Bone marrow (tissue), 2 donors: Measurements from ENCODE around the gene CLEC3B.
"Not testable (repeated sequence)": the region's sequence is repeated elsewhere in the genome, so short reads cannot be mapped to it uniquely, and the experiment has no call there.

Experiments used
- DNase-seq, 2 donors: peaks; one replicate each; lab custom pipeline; 2025; lab: John Stamatoyannopoulos, UW

The CLEC3B gene

GRCh38 chr3:45035441-45036301 lies 9.6 kb downstream of the CLEC3B start:
- no peak for DNase-seq

- peak; percentile 71 to 94 for DNase-seq
Observed at GRCh38 chr3:45037720-45038455, 11.8 kb downstream of the CLEC3B start.

- no peak for DNase-seq
Observed at GRCh38 chr3:45041666-45042065, 15.6 kb downstream of the CLEC3B start.

GRCh38 chr3:45042162-45042561 lies 16.1 kb downstream of the CLEC3B start:
- DNase-seq = no peak

GRCh38 chr3:45043728-45044299 lies 17.7 kb downstream of the CLEC3B start:
- DNase-seq = peak in 1 of 2 donors; percentile 13

- DNase-seq = no peak
Observed at GRCh38 chr3:45048244-45048643, 22.1 kb downstream of the CLEC3B start.

- DNase-seq = no peak
Observed at GRCh38 chr3:45049807-45050206, 23.7 kb downstream of the CLEC3B start.

- no peak for DNase-seq
Observed at GRCh38 chr3:45051685-45052084, 25.6 kb downstream of the CLEC3B start.

- not testable (repeated sequence) for DNase-seq
Observed at GRCh38 chr3:45053805-45054195, 27.7 kb downstream of the CLEC3B start.

- no peak for DNase-seq
Observed at GRCh38 chr3:45054196-45054857, 28.2 kb downstream of the CLEC3B start.

GRCh38 chr3:45055032-45055410 lies 28.9 kb downstream of the CLEC3B start:
- no peak for DNase-seq

- DNase-seq = peak in 1 of 2 donors; percentile 9
Observed at GRCh38 chr3:45055411-45056143, 29.5 kb downstream of the CLEC3B start.

- no peak for DNase-seq
Observed at GRCh38 chr3:45056608-45057301, 30.7 kb downstream of the CLEC3B start.

- no peak for DNase-seq
Observed at GRCh38 chr3:45057557-45057956, 31.5 kb downstream of the CLEC3B start.

- DNase-seq = no peak
Observed at GRCh38 chr3:45059132-45059531, 33.0 kb downstream of the CLEC3B start.

GRCh38 chr3:45060165-45060892 lies 34.2 kb downstream of the CLEC3B start:
- DNase-seq = no peak

GRCh38 chr3:45062697-45063070 lies 36.6 kb downstream of the CLEC3B start:
- no peak for DNase-seq

GRCh38 chr3:45064512-45065372 lies 38.6 kb downstream of the CLEC3B start:
- peak; percentile 31 to 60 for DNase-seq

- DNase-seq = no peak
Observed at GRCh38 chr3:45065373-45065720, 39.2 kb downstream of the CLEC3B start.
